ENCODE data around the gene APOBEC3G.
A peak's percentile ranks its signal among the peaks of the same experiment; 100 is the strongest.

The APOBEC3G gene

DNA sequence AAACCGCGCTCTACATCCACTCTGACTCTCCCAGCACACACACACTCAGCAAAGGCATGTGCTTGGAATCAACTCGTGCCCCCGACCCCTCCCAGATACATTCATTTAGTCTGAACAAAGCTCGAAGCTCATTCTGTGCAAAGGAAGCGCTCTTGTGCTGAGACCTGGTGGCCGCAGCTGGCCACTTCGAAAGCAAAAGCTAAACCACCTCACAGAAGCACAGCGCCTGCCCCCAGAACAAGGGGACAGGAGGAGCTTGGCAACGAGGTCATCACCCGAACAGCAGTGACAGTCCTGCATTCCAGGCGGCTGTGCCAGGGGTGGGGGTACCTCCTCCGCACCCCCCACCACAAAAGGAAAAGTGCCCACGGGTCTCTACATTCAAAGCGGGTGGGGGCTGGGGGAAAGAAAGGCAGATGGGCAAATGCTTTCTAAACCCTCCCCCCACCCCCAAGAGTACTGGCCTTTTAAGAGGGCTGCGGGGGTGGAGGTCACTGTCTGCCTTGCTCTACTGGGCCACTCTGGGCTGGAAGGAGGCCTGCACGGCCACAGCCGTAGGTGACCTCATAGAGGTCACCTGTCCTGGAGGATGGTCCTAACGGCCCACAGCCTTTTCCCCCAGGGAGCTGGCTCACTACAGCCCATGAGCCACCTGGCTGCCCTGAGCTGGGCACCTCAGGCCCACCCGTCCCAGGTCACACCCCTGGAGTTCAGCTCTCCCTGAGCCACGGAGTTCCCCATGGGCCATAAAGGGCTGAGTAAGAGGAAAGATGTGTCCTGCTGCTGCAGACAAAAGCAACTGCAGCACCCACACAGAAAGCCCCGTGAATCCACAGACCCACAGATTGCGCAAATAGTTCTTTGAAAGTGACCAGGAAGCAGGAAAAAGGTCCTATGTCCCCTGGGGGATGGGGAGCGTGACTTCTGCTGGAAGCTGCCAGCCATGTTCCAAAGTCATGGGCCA lies 54.1 kb downstream of the APOBEC3G start:
- DNase-seq (ENCODE audit: extremely low read depth, low read depth): no peak

GRCh38 chr22:39132281-39132680 lies 55.2 kb downstream of the APOBEC3G start:
- no peak for DNase-seq (ENCODE audit: extremely low read depth, low read depth)
- no peak for TF ChIP-seq CTCF (IDR thresholded peaks at IDR 0.05; ENCODE audit: low read depth, low read length)

More for the DNA sequence above, 54.1 kb downstream of the APOBEC3G start:
- TF ChIP-seq CTCF (IDR thresholded peaks at IDR 0.05; ENCODE audit: low read depth, low read length): no peak

GRCh38 chr22:39132871-39133524 lies 55.9 kb downstream of the APOBEC3G start:
- no peak for DNase-seq (ENCODE audit: extremely low read depth, low read depth)
- TF ChIP-seq CTCF (IDR thresholded peaks at IDR 0.05; ENCODE audit: low read depth, low read length): no peak

DNA sequence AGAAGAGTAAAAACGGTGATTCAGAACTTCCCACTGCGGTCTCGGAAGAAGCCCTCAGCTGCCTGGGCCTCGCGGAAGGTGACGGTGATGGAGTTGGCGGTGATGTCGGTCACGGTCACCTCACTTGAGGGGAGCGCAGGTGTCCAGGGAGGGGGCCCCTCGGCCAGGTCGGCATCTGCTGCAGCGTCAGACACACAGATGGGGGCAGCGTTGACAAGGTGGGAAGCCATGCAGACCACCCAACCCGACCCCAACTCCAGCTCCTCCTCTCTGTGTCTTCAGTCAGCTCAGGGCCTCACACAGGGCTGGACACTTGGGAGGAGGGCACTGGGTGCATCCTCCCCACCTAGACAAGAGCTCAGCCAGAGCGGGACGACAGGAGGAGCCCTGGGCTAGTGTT lies 56.8 kb downstream of the APOBEC3G start:
- TF ChIP-seq CTCF (IDR thresholded peaks at IDR 0.05; ENCODE audit: low read depth, low read length): no peak
- no peak for DNase-seq (ENCODE audit: extremely low read depth, low read depth)

- no peak for TF ChIP-seq CTCF (IDR thresholded peaks at IDR 0.05; ENCODE audit: low read depth, low read length)
- no peak for DNase-seq (ENCODE audit: extremely low read depth, low read depth)
Observed at GRCh38 chr22:39134366-39135091, 57.5 kb downstream of the APOBEC3G start.

GRCh38 chr22:39135092-39135896 lies 58.2 kb downstream of the APOBEC3G start:
- no peak for DNase-seq (ENCODE audit: extremely low read depth, low read depth)
- peak; percentile 43 for TF ChIP-seq CTCF (IDR thresholded peaks at IDR 0.05; ENCODE audit: low read depth, low read length)

Data from AG09319 (cell line).